ENCODE data around the gene SEZ6L.

GRCh38 chr22:26401726-26402125 is 232.5 kb downstream of the SEZ6L start:
- TF ChIP-seq EZH2 (IDR thresholded peaks at IDR 0.05; ENCODE audit: borderline replicate concordance, low read length) (no peak), CTCF (conservative IDR thresholded peaks at IDR 0.05 in 1 of 2, IDR thresholded peaks at IDR 0.05 in 1 of 2; ENCODE audit: extremely low read depth in 1 of 2, insufficient read depth in 1 of 2, low read depth in 1 of 2, low read length in 2 of 2) (no peak)
